Brain microvascular endothelial cell (primary cell): ENCODE results near the gene COQ2.
"Not testable (repeated sequence)": the region's sequence is repeated elsewhere in the genome, so short reads cannot be mapped to it uniquely, and the experiment has no call there.

Experiments used
- DNase-seq: peaks from one replicate; pipeline ENCODE4 v3.0.0-alpha.2; 2020
- H3K27ac ChIP-seq: fragments of 250-450 bp; sonication (Bioruptor Pico); 2 replicates; pipeline ENCODE4 v1.5.1; 2020; ENCODE audit warnings: mild to moderate bottlenecking, moderate library complexity
- H3K27me3 ChIP-seq: fragments of 250-450 bp; sonication (Bioruptor Pico); replicated peaks from 2 replicates; pipeline ENCODE4 v1.5.1; 2020; ENCODE audit warnings: mild to moderate bottlenecking
- H3K36me3 ChIP-seq: fragments of 250-450 bp; sonication (Bioruptor Pico); replicated peaks from 2 replicates; pipeline ENCODE4 v1.5.1; 2020; ENCODE audit warnings: mild to moderate bottlenecking
- H3K4me3 ChIP-seq: 2 replicates; pipeline ENCODE4 v1.5.1; 2011; ENCODE audit warnings: low read depth, mild to moderate bottlenecking, control low read depth, low read length, moderate library complexity
- CTCF ChIP-seq: IDR thresholded peaks from 2 replicates; pipeline ENCODE4 v1.5.1; 2011; ENCODE audit warnings: low read depth, mild to moderate bottlenecking, moderate library complexity, low read length, control low read depth, inconsistent platforms; ENCODE audit errors: missing control alignments
- in situ Hi-C: cut with HindIII; loops from 2 replicates; pipeline ENCODE4 v1.10.0; 2017; ENCODE audit warnings: low sequenced_read_pairs, low pct_ligation_motif_present

The COQ2 gene

GRCh38 chr4:83237591-83237990 lies 47.0 kb downstream of the COQ2 start:
- H3K4me3 ChIP-seq: no peak overlapping the region
- no peak for TF ChIP-seq CTCF
- in situ Hi-C loops: no loop called here

GRCh38 chr4:83235645-83236133 lies 48.9 kb downstream of the COQ2 start:
- in situ Hi-C loops, DNase-seq, H3K27me3 ChIP-seq, H3K4me3 ChIP-seq, H3K36me3 ChIP-seq, H3K27ac ChIP-seq: not testable (repeated sequence)

More at GRCh38 chr4:83237591-83237990, 47.0 kb downstream of the COQ2 start:
- no peaks in the 10 kb centered on the region for H3K36me3 ChIP-seq
- DNase-seq: no peak
- no peak overlapping the region for H3K27ac ChIP-seq
- H3K27me3 ChIP-seq: no peaks in the 10 kb centered on the region

GRCh38 chr4:83234902-83235644 lies 49.5 kb downstream of the COQ2 start:
- no peak for TF ChIP-seq CTCF
- no peak for DNase-seq
- Histone ChIP-seq H3K27ac (no peak overlapping the region), H3K36me3 (no peaks in the 10 kb centered on the region), H3K27me3 (no peaks in the 10 kb centered on the region), H3K4me3 (no peak overlapping the region)
- in situ Hi-C loops: no loop called here

GRCh38 chr4:83234387-83234786 lies 50.2 kb downstream of the COQ2 start:
- DNase-seq, in situ Hi-C loops, H3K27me3 ChIP-seq, H3K4me3 ChIP-seq, H3K36me3 ChIP-seq, H3K27ac ChIP-seq: not testable (repeated sequence)

- in situ Hi-C loops: no loop called here
- H3K27me3 ChIP-seq: no peaks in the 10 kb centered on the region
- no peak overlapping the region for H3K4me3 ChIP-seq
- H3K27ac ChIP-seq: no peak overlapping the region
- no peaks in the 10 kb centered on the region for H3K36me3 ChIP-seq
- no peak for TF ChIP-seq CTCF
- no peak for DNase-seq
These were observed 52.5 kb downstream of the COQ2 start for GRCh38 chr4:83232082-83232481.

GRCh38 chr4:83231620-83232076 lies 53.0 kb downstream of the COQ2 start:
- DNase-seq: no peak
- no peak for TF ChIP-seq CTCF
- Histone ChIP-seq H3K36me3 (no peaks in the 10 kb centered on the region), H3K27ac (no peak overlapping the region), H3K27me3 (no peaks in the 10 kb centered on the region), H3K4me3 (no peak overlapping the region)
- in situ Hi-C loops: no loop called here

- H3K36me3 ChIP-seq: no peaks in the 10 kb centered on the region
- in situ Hi-C loops: no loop called here
- H3K27me3 ChIP-seq: no peaks in the 10 kb centered on the region
- no peak overlapping the region for H3K4me3 ChIP-seq
- TF ChIP-seq CTCF: no peak
- H3K27ac ChIP-seq: no peak overlapping the region
- no peak for DNase-seq
These were observed 53.7 kb downstream of the COQ2 start for GRCh38 chr4:83230928-83231327.
